Right hindlimb (tissue), 1 donor: Measurements from ENCODE around the gene KRTAP2-1.
"Not testable (repeated sequence)": the region's sequence is repeated elsewhere in the genome, so short reads cannot be mapped to it uniquely, and the experiment has no call there.

Experiments
- DNase-seq: peaks from one replicate; pipeline ENCODE4 v3.0.0-alpha.2; 2018

KRTAP2-1 gene

DNA sequence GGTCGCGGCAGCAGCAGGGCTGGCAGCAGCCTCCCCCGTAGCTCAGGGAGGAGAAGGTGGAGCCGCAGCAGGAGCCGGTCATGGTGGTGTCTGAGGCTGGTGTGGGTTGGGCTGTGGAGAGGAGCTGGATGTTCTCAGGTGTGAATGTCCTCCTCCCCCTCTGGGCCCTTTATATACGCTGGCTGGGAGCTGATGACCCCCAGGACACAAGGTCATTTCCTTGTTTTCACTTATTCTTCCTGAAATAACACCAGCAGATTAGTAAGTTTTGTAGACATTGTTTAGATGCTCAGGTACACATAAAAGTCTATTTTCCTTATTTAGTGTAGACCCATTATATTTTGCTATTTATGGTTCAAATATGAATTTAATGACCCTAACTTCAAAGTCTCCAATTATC is 8.0 kb upstream of the KRTAP2-1 start, which contains the start of gene KRTAP2-2:
KRTAP2-2 (minus strand) TSS at position 101 of the 400 bp plus-strand sequence; CDS start at position 82, 19 bp downstream.
- not testable (repeated sequence) for DNase-seq

DNA sequence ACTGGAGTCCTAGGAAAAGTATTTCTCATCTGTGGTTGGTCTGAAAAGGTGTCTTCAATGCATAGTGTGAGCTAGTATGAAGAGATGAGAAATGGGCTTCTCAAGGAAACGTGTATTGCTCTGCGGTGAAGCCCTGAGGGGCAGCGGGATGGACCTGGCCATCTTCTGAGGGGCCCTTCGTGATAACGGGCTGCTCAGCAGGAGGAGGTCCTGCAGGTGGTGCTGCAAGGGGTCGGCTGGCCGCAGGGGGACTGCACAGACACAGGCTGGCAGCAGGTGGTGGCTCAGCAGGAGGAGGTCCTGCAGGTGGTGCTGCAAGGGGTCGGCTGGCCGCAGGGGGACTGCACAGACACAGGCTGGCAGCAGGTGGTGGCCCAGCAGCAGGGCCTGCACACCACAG is 7.4 kb upstream of the KRTAP2-1 start:
- not testable (repeated sequence) for DNase-seq

DNA sequence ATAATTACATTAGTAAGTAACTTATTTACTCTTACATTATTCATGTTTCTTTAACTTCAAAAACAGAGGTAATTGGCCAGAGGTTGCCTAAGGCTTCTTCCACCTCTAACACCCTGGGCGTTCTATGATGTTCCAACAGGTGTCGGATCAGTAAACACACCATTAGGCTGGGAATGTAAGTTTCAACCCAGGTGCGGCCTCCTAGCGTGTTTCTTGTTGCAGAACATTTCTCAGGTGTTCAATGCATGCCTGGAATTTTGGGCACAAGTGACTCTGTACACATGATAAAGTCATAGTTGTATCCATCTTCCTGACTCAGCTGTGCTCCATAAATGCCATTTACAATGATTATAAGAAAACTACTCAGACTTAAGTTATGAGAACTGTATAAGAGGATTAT is 6.9 kb upstream of the KRTAP2-1 start:
- no peak for DNase-seq

DNA sequence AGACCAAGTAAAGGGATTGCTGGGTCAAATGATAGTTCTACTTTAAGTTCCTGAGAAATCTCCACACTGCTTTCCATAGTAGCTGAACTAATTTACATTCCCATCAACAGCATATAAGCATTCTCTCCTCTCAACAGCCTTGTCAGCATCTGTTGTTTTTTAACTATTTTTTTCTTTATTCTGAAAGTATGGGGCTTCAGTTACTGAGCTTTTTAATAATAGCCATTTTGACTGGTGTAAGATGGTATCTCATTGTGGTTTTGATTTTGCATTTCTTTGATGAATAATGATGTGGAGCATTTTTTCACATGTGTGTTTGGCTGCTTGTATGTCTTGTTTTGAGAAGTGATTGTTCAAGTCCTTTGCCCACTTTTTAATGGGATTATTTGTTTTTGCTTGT is 5.5 kb upstream of the KRTAP2-1 start:
- DNase-seq: no peak

DNA sequence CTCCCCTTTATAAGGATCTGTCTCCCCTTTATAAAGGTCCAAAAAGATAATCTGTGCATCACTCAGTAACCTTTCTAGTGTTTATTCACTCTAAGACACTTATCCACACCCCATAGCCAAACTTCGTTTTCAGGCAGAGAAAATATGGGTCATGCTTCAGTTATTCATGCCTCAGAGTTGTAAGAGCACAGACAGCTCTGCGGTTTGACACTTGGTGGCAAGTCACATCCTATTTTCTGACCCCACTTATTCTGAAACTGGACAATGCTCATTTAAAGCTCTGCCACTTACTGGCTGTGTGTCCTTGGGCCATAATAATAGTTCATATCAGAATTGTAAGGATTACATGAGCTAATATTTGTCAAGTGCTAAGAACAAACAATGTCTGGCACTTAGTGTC is 2.0 kb upstream of the KRTAP2-1 start:
- DNase-seq: no peak

- DNase-seq: no peak
These were observed 1.3 kb upstream of the KRTAP2-1 start for GRCh38 chr17:41048441-41048840.

DNA sequence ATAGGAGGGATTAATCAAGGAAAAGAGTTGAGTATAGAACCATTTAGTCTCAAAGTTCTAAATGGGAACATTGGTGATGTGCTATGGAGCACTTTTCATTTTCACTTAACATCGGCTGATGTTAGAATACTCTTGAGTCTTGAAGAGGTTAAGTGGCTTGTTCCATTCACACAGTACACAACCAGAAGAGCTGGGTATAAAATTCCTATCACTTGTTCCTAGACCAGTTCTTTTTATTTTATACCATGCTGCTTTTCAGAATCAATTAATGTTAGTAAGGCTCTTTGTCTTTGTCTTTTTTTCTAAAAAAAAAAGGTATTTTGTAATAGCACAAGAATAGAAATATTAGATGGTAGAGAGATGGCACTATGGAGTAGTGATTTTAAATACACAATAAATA is 4.2 kb downstream of the KRTAP2-1 start:
- DNase-seq: no peak

DNA sequence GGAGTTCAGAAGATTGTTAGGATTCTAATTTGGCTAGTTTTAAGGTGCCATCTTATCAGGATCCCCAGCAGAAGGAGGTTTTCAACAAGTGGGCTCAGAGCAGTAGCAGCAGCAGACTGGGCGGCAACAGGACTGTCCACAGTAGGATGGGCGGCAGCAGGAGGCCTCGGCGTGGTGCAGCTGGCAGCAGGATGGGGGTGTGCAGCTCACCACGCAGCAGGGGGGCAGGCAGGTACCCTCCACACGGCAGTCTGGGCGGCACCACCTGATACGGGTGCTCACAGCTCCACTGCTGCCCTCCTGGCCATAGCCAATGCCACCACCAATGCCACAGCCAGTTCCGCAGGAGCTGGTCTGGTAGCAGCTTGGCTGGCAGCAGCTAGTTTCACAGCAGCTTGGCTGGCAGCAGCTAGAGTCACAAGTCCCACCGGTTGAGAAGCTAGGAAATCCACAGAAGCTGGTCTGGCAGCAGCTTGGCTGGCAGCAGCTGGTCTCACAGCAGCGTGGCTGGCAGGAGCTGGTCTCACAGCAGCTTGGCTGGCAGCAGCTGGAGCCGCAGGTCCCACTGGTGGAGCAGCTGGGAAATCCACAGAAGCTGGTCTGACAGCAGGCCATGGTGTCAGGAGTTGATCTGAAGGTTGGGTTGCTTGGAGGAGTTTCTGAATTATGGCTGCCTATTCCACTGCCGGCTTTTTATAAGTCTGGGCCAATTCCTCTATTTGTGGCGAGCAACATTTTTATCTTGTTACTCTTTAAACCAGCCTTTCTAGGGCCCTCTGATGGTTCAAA is 6.1 kb downstream of the KRTAP2-1 start, which contains the start of gene KRTAP1-1:
KRTAP1-1 (minus strand) TSS at position 668 of the 789 bp plus-strand sequence; CDS start at position 615, 53 bp downstream.
- DNase-seq: peak; percentile 73

DNA sequence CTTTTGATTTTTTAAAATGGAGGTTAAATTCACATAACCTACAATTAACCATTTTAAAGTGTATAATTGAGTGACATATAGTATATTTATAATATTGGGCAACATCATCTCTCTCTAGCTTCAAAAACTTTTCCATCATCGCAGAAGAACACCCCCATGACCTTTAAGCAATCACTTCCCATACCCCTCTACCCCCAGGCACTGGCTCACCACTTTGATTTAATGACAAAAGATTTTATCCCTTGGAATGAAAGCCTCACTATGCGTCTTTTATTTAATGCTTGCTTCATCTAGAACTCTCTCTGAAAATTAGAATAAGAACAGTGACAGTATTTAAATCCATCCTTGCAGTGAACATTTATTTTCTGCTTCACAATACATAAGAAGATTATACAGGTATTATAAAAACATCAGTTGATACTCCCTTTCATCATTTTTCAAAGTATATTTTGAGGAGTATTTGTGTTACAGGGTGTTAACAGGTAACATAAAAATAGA is 9.2 kb downstream of the KRTAP2-1 start:
- no peak for DNase-seq

GRCh38 chr17:41034346-41034935 is 12.7 kb downstream of the KRTAP2-1 start, which contains the start of gene KRTAP1-3:
KRTAP1-3 (minus strand) TSS chr17:41034874; CDS start chr17:41034821, 53 bp downstream.
- DNase-seq: peak; percentile 56

DNA sequence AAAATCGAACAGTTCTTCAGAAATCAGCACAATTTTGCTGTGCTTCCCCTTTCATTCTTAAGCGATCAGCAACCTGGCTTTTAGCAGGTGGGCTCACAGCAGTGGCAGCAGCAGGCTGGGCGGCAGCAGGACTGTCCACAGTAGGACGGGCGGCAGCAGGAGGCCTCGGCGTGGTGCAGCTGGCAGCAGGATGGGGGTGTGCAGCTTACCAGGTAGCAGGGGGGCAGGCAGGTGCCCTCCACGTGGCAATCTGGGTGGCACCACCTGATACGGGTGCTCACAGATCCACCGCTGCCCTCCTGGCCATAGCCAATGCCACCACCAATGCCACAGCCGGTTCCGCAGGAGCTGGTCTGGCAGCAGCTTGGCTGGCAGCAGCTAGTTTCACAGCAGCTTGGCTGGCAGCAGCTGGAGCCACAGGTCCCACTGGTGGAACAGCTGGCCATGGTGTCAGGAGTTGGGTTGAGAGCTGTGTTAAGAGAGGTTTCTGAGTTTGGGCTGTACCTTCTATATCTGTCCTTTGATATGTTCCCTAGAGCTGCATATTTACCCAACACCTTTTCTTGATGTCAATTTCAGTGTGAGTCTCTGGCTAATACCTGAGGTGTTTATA is 17.4 kb downstream of the KRTAP2-1 start, which contains the start of gene KRTAP1-4:
KRTAP1-4 (minus strand) TSS at position 563 of the 613 bp plus-strand sequence; CDS start at position 446, 117 bp downstream.
- DNase-seq: no peak

GRCh38 chr17:41026715-41027471 is 20.2 kb downstream of the KRTAP2-1 start, which contains the start of gene KRTAP1-5:
KRTAP1-5 (minus strand) TSS chr17:41027208; CDS start chr17:41027155, 53 bp downstream.
- peak; percentile 57 for DNase-seq

DNA sequence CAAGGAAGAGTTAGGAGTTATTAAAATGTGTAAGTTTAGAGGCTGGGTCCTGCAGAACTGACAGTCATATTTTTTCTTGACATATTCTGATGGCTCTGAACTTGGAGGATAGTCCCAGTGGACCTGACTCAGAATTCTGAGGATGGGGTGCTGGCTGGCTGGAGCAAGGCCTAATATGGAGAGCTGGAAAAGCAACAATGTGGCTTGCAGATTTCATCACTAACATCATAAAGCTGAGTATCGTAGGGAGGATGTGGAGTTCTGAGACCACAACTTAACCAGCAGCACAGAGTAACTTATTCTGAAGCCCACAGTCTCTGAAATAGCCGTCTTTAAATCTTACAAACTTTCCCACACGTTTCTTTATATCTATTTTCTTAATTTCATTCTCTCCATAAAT is 22.4 kb downstream of the KRTAP2-1 start:
- DNase-seq: no peak

DNA sequence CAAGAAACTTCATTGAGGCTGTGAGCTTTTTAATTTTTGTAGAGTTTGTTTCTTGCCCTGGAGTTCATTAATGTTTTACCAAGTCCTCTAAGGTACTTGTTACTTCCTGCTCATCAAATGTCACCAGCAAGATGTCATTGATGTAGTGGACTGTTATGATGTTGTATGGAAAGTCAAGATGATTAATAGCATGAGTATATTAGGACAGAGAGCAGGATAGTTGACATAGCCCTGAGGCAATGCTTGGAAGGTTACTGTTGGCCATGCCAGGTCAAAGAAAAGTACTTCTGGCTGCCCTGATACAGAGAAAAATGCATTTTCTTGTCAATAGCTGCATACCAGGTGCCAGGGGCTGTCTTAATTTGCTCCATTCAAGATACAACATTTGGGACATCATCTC is 26.8 kb downstream of the KRTAP2-1 start:
- DNase-seq: no peak

GRCh38 chr17:41019415-41019814 is 27.7 kb downstream of the KRTAP2-1 start:
- DNase-seq: no peak

GRCh38 chr17:41018541-41018940 is 28.6 kb downstream of the KRTAP2-1 start:
- no peak for DNase-seq

GRCh38 chr17:41016578-41017215 is 30.4 kb downstream of the KRTAP2-1 start:
- no peak for DNase-seq

DNA sequence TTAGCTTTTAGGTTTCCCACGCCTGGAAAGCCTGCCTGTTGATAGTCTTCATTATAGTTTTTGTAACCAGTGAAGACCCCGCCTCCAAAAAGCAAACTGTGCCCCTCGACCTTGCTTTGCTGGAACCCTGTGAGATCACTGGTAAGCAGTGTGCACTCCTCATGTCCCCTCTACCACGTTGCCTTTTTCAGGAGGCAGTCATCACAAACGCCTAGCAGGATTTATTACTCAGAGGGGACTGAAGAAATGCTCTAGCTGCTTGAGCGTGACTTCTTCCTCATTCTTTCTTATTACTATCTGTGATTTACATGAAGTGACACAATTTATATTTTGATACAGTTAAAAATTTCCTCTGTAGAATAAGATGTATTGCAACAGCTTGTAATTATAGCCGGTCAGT is 31.7 kb downstream of the KRTAP2-1 start:
- DNase-seq: no peak

GRCh38 chr17:41013606-41014005 is 33.5 kb downstream of the KRTAP2-1 start:
- peak; percentile 20 for DNase-seq

DNA sequence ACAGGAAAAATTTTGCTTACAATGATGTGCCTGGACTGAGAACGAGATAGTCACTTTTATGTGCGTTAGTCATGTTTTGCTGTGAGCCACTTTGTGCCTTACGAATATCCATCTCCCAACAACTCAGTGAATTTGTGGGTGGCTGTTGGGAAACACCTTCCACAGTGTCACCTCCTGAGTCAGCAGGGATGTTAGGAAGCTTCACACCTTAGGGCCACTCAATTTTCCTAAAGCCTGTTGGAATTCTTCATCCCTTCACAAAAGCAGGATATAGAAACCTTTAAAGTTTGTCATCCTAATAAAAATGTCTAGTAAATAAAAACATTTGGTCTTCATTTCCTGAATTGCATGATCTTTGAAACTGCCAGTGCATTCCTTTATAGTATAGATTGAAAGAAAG is 33.9 kb downstream of the KRTAP2-1 start:
- no peak for DNase-seq

- no peak for DNase-seq
These were observed 34.6 kb downstream of the KRTAP2-1 start for GRCh38 chr17:41012326-41013120.
